PC-9 (cell line): ENCODE measurements around the gene NPIPA1. TPM values are rescaled to one million over a fixed set of nuclear protein-coding genes. Genes with fewer than 3 reads are reported as not detected.
"Not testable (repeated sequence)": the region's sequence is repeated elsewhere in the genome, so short reads cannot be mapped to it uniquely, and the experiment has no call there.

ENCODE experiments used
- BruUV-seq: library from RNA; stranded (reverse); fragments of 400-500 nt; replicated peaks from 2 replicates; lab custom pipeline; 2021; lab: Mats Ljungman, UMichigan
- CTCF ChIA-PET: fragments of 300-600 bp; sonication (Branson Sonifier 250); formaldehyde crosslinking; loops from one replicate; lab custom pipeline; 2022; ENCODE audit warnings: antibody characterized with exemption; lab: Charles Lee
- POLR2A ChIA-PET: fragments of 300-600 bp; sonication (Branson Sonifier 250); formaldehyde crosslinking; loops from one replicate; lab custom pipeline; 2022; ENCODE audit warnings: antibody characterized with exemption; ENCODE audit not compliant: unreplicated experiment; lab: Charles Lee
- DNase-seq, 2 experiments: peaks; one replicate each; pipeline versions ENCODE4 v3.0.0 to v3.0.0-alpha.2; 2015 to 2022; ENCODE audit warnings: mixed read lengths in 1 of 2
- H2AFZ ChIP-seq: fragments of 200-600 bp; sonication (generic); 2 replicates; pipeline ENCODE4 v1.8.1; 2017; ENCODE audit warnings: antibody characterized with exemption
- H3F3A ChIP-seq: fragments of 200-600 bp; sonication (generic); 2 replicates; pipeline ENCODE4 v1.8.1; 2017; ENCODE audit warnings: antibody characterized with exemption, mild to moderate bottlenecking, low read depth; ENCODE audit not compliant: insufficient read depth
- H3K27ac ChIP-seq: fragments of 200-600 bp; sonication (generic); 2 replicates; pipeline ENCODE4 v1.6.1; 2016; ENCODE audit warnings: mixed run types
- H3K27me3 ChIP-seq: fragments of 200-600 bp; sonication (generic); 2 replicates; pipeline ENCODE4 v1.6.1; 2016; ENCODE audit warnings: low read depth, mixed run types; ENCODE audit not compliant: insufficient read depth
- H3K36me3 ChIP-seq: fragments of 200-600 bp; sonication (generic); 2 replicates; pipeline ENCODE4 v1.6.1; 2016; ENCODE audit warnings: low read depth, mixed run types
- H3K4me1 ChIP-seq: fragments of 200-600 bp; sonication (generic); replicated peaks from 2 replicates; pipeline ENCODE4 v1.6.1; 2016; ENCODE audit warnings: mixed run types; ENCODE audit not compliant: insufficient read depth
- H3K4me2 ChIP-seq: fragments of 200-600 bp; sonication (generic); 2 replicates; pipeline ENCODE4 v1.6.1; 2017; ENCODE audit warnings: mixed run types
- H3K4me3 ChIP-seq: fragments of 200-600 bp; sonication (generic); 2 replicates; pipeline ENCODE4 v1.6.1; 2016; ENCODE audit warnings: mixed run types
- H3K79me2 ChIP-seq: fragments of 200-600 bp; sonication (generic); 2 replicates; pipeline ENCODE4 v1.6.1; 2017; ENCODE audit warnings: low read depth, mixed run types
- H3K9me2 ChIP-seq: fragments of 200-600 bp; sonication (generic); 2 replicates; pipeline ENCODE4 v1.8.1; 2017; ENCODE audit warnings: mild to moderate bottlenecking; ENCODE audit not compliant: insufficient read depth
- H3K9me3 ChIP-seq: fragments of 200-600 bp; sonication (generic); 2 replicates; pipeline ENCODE4 v1.8.1; 2016; ENCODE audit warnings: low read depth; ENCODE audit not compliant: insufficient read depth
- H4K20me1 ChIP-seq: fragments of 200-600 bp; sonication (generic); 2 replicates; pipeline ENCODE4 v1.8.1; 2017; ENCODE audit not compliant: insufficient read depth
- intact Hi-C: fragments of 100-400 bp; cut with micrococcal nuclease; formaldehyde crosslinking; loops from one replicate; pipeline ENCODE4 v1.10.0; 2022; ENCODE audit not compliant: unreplicated experiment
- microRNA-seq: library from miRNA; unstranded; fragments of <30 nt; microRNA quantifications from one replicate; pipeline ENCODE4 v1.2.0, GENCODE V29; 2021; ENCODE audit warnings: borderline number of aligned reads, borderline replicate concordance
- total RNA-seq: library from RNA; stranded (reverse); gene quantifications from 2 replicates; pipeline ENCODE4 v1.2.3, GENCODE V29; 2021

The NPIPA1 gene
- total RNA-seq, 1 experiment from 2014 or later: 109 TPM

DNA sequence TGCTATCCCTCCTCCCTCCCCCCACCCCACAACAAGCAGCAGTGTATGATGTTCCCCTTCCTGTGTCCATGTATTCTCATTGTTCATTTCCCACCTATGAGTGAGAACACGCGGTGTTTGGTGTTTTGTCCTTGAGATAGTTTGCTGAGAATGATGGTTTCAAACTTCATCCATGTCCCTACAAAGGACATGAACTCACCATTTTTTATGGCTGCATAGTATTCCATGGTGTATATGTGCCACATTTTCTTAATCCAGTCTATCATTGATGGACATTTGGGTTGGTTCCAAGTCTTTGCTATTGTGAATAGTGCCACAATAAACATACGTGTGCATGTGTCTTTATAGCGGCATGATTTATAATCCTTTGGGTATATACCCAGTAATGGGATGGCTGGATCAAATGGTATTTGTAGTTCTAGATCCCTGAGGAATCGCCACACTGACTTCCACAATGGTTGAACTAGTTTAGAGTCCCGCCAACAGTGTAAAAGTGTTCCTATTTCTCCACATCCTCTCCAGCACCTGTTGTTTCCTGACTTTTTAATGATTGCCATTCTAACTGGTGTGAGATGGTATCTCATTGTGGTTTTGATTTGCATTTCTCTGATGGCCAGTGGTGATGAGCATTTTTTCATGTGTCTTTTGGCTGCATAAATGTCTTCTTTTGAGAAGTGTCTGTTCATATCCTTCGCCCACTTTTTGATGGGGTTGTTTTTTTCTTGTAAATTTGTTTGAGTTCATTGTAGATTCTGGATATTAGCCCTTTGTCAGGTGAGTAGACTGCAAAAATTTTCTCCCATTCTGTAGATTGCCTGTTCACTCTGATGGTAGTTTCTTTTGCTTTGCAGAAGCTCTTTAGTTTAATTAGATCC is 56.3 kb downstream of the NPIPA1 start:
- DNase-seq, H3K27ac ChIP-seq, H2AFZ ChIP-seq, H3K9me3 ChIP-seq, intact Hi-C loops, POLR2A ChIA-PET, H3K27me3 ChIP-seq, H3K9me2 ChIP-seq, H3F3A ChIP-seq, H3K4me2 ChIP-seq, BruUV-seq, H3K4me3 ChIP-seq, CTCF ChIA-PET, H3K36me3 ChIP-seq, H4K20me1 ChIP-seq: not testable (repeated sequence)
- Histone ChIP-seq H3K79me2 (peaks cover 28% of the 10 kb centered on the region), H3K4me1 (peaks cover 18% of the 10 kb centered on the region)

DNA sequence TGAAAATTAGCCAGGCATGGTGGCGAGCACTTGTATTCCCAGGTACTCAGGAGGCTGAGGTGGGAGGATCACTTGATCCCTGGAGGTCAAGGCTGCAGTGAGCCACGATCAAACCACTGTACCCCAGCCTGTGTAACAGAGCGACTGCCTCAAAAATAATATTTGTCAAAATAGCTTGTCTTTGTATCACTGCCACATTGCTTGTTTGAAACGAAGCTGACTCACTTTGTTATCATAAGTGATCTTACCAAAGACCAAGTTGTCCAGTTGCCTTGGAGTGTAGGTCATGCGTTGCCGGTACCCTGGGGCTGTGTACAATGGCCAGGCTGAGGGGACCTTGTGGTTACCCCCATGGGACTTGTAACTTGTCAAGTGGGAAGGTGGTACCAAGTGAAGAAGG is 59.5 kb downstream of the NPIPA1 start:
- Histone ChIP-seq H3K4me2 (peak overlapping the region; percentile 40; the same call in 1 of the 2 replicates), H3K79me2 (peaks cover 28% of the 10 kb centered on the region), H3K4me1 (peaks cover 18% of the 10 kb centered on the region), H3K27ac (peak overlapping the region; percentile 41; the same call in 1 of the 2 replicates)
- H3K9me2 ChIP-seq, H3F3A ChIP-seq, H2AFZ ChIP-seq, H3K4me3 ChIP-seq, BruUV-seq, H4K20me1 ChIP-seq, H3K27me3 ChIP-seq, CTCF ChIA-PET, POLR2A ChIA-PET, H3K9me3 ChIP-seq, intact Hi-C loops, H3K36me3 ChIP-seq: not testable (repeated sequence)
- peak in 1 of 2 experiments; percentile 59 for DNase-seq

GRCh38 chr16:14998300-14998699 is 61.1 kb downstream of the NPIPA1 start:
- H2AFZ ChIP-seq, H3K36me3 ChIP-seq, DNase-seq, intact Hi-C loops, H3F3A ChIP-seq, BruUV-seq, POLR2A ChIA-PET, H3K27me3 ChIP-seq, H3K4me2 ChIP-seq, H3K9me2 ChIP-seq, H4K20me1 ChIP-seq, H3K4me3 ChIP-seq, H3K27ac ChIP-seq, H3K9me3 ChIP-seq, CTCF ChIA-PET: not testable (repeated sequence)
- Histone ChIP-seq H3K4me1 (peaks cover 18% of the 10 kb centered on the region), H3K79me2 (peaks cover 21% of the 10 kb centered on the region; the same call in 1 of the 2 replicates)

GRCh38 chr16:14999845-15000244 is 62.6 kb downstream of the NPIPA1 start:
- POLR2A ChIA-PET, DNase-seq, H2AFZ ChIP-seq, H3K9me2 ChIP-seq, BruUV-seq, H3F3A ChIP-seq, H3K4me2 ChIP-seq, H4K20me1 ChIP-seq, CTCF ChIA-PET, H3K9me3 ChIP-seq, H3K36me3 ChIP-seq, H3K27ac ChIP-seq, H3K4me3 ChIP-seq, H3K27me3 ChIP-seq, intact Hi-C loops: not testable (repeated sequence)
- Histone ChIP-seq H3K4me1 (peaks cover 18% of the 10 kb centered on the region), H3K79me2 (peaks cover 16% of the 10 kb centered on the region; the same call in 1 of the 2 replicates)

Small RNA genes within 50 kb of the gene (microRNA-seq; reads per million reads assigned to microRNA genes)
- not detected for gene MIR3180-1
- not detected for gene MIR3670-1
- not detected for gene MIR6511A1
- not detected for gene MIR6770-1

Other genes starting within 250 kb of the NPIPA1 start
- 5.8 and 9.0 TPM in 2 replicates for gene PLA2G10, start 243.1 kb upstream of the NPIPA1 start, total RNA-seq
- not detected in 2 replicates for gene NPIPA3, start 234.0 kb upstream of the NPIPA1 start, total RNA-seq
- gene NPIPA2, start 194.9 kb upstream of the NPIPA1 start, total RNA-seq: 2.6 and 3.0 TPM in 2 replicates
- gene NOMO1, start 103.7 kb upstream of the NPIPA1 start, total RNA-seq: 119 and 129 TPM in 2 replicates
- 93.5 and 120 TPM in 2 replicates for gene PDXDC1, start 37.6 kb downstream of the NPIPA1 start, total RNA-seq
- 33.0 and 41.1 TPM in 2 replicates for gene NTAN1, start 118.6 kb downstream of the NPIPA1 start, total RNA-seq
- gene RRN3, start 156.8 kb downstream of the NPIPA1 start, total RNA-seq: 25.9 and 29.0 TPM in 2 replicates